Endothelial cell of umbilical vein (primary cell): ENCODE results near the gene SMARCAD1. TPM values are rescaled to one million over a fixed set of nuclear protein-coding genes. Genes with fewer than 3 reads are reported as not detected.

Source experiments
- BruUV-seq: library from RNA; stranded (reverse); fragments of 400-500 nt; replicated peaks from 2 replicates; lab custom pipeline; 2021; lab: Mats Ljungman, UMichigan
- CTCF ChIA-PET: fragments of 300-600, 350-600 bp; sonication (Branson Sonifier 250); formaldehyde crosslinking; loops from one replicate; lab custom pipeline; 2021; ENCODE audit warnings: antibody characterized with exemption, inconsistent platforms; lab: Charles Lee
- POLR2A ChIA-PET: fragments of 300-600, 350-600 bp; sonication (Branson Sonifier 250); formaldehyde crosslinking; loops from one replicate; lab custom pipeline; 2021; ENCODE audit warnings: antibody characterized with exemption, inconsistent platforms; lab: Charles Lee
- DNase-seq: peaks from one replicate; pipeline ENCODE4 v3.0.0-alpha.2; 2011; ENCODE audit warnings: low read depth, low spot score
- FAIRE-seq: peaks from 2 replicates; lab custom pipeline; 2011; peaks lifted over from hg19 to GRCh38; lab: Jason Lieb, UNC
- H2AFZ ChIP-seq: 2 replicates; pipeline ENCODE4 v1.6.0; 2012; ENCODE audit warnings: low read depth, low read length, control low read depth, inconsistent platforms
- H3K27ac ChIP-seq: 2 replicates; pipeline ENCODE4 v1.5.1; 2011; ENCODE audit warnings: low read depth, mild to moderate bottlenecking, control low read depth, low read length, moderate library complexity; ENCODE audit not compliant: insufficient read depth
- H3K27me3 ChIP-seq, 2 experiments: 2 replicates each; pipeline versions ENCODE4 v1.6.0 to v1.6.1; 2011; ENCODE audit warnings: low read length in 2 of 2, mixed read lengths in 1 of 2; ENCODE audit not compliant: control insufficient read depth in 2 of 2, insufficient read depth in 2 of 2
- H3K36me3 ChIP-seq, 2 experiments: 2 replicates in 1 of 2; 3 replicates in 1 of 2; pipeline ENCODE4 v1.5.1; 2011; ENCODE audit warnings: low read length in 2 of 2, mild to moderate bottlenecking in 1 of 2, moderate library complexity in 1 of 2; ENCODE audit not compliant: control insufficient read depth in 2 of 2, insufficient read depth in 2 of 2; ENCODE audit errors: extremely low read depth in 1 of 2
- H3K4me1 ChIP-seq: 3 replicates; pipeline ENCODE4 v1.5.1; 2011; ENCODE audit warnings: mild to moderate bottlenecking, low read length; ENCODE audit not compliant: control insufficient read depth, insufficient read depth; ENCODE audit errors: extremely low read depth
- H3K4me2 ChIP-seq: 2 replicates; pipeline ENCODE4 v1.6.1; 2011; ENCODE audit warnings: low read length, control low read depth, mixed read lengths; ENCODE audit not compliant: insufficient read depth
- H3K4me3 ChIP-seq, 3 experiments: fragments of 200-600 bp in 1 of 3; sonication (generic), shearing (Covaris generic) in 1 of 3; replicated peaks in 1 of 3; 2 replicates each; pipeline ENCODE4 v1.5.1; 2011 to 2016; ENCODE audit warnings: control low read depth in 3 of 3, low read length in 3 of 3, mild to moderate bottlenecking in 2 of 3, inconsistent platforms in 1 of 3, low read depth in 1 of 3, moderate library complexity in 1 of 3; ENCODE audit not compliant: insufficient read depth in 1 of 3
- H3K79me2 ChIP-seq: 2 replicates; pipeline ENCODE4 v1.6.0; 2012; ENCODE audit warnings: low read length, inconsistent platforms; ENCODE audit not compliant: control insufficient read depth, insufficient read depth
- H3K9ac ChIP-seq: replicated peaks from 2 replicates; pipeline ENCODE3; 2011; ENCODE audit warnings: low read length, control low read depth; ENCODE audit not compliant: insufficient read depth; ENCODE audit errors: extremely low read depth
- H3K9me1 ChIP-seq: replicated peaks from 3 replicates; pipeline ENCODE4 v1.6.0; 2011; ENCODE audit warnings: mild to moderate bottlenecking, low read length; ENCODE audit not compliant: control insufficient read depth, insufficient read depth; ENCODE audit errors: extremely low read depth
- H3K9me3 ChIP-seq: replicated peaks from 2 replicates; pipeline ENCODE4 v1.5.1; 2012; ENCODE audit warnings: low read length, inconsistent platforms; ENCODE audit not compliant: control insufficient read depth, insufficient read depth
- H4K20me1 ChIP-seq: replicated peaks from 2 replicates; pipeline ENCODE3; 2011; ENCODE audit warnings: mild to moderate bottlenecking, low read length; ENCODE audit not compliant: control insufficient read depth, insufficient read depth; ENCODE audit errors: extremely low read depth
- CTCF ChIP-seq, 2 donors: IDR thresholded peaks; 1 replicate in 1 of 2; 2 replicates in 1 of 2; pipeline ENCODE4 v1.5.1; 2011; ENCODE audit warnings: low read length in 2 of 2, mild to moderate bottlenecking in 2 of 2, moderate library complexity in 2 of 2, control low read depth in 1 of 2, inconsistent platforms in 1 of 2, low read depth in 1 of 2; ENCODE audit not compliant: insufficient read depth in 1 of 2; ENCODE audit errors: extremely low read depth in 1 of 2
- EZH2 ChIP-seq: IDR thresholded peaks from 2 replicates; pipeline ENCODE4 v1.6.1; 2012; ENCODE audit warnings: borderline replicate concordance, low read depth, mild to moderate bottlenecking, moderate library complexity, low read length, inconsistent platforms; ENCODE audit not compliant: severe bottlenecking
- FOS ChIP-seq: IDR thresholded peaks from 2 replicates; pipeline ENCODE4 v1.6.1; 2011; ENCODE audit warnings: mild to moderate bottlenecking, low read length, moderate library complexity, borderline replicate concordance; ENCODE audit not compliant: insufficient read depth
- GATA2 ChIP-seq: IDR thresholded peaks from 2 replicates; pipeline ENCODE4 v1.7.0; 2011; ENCODE audit warnings: low read depth, mild to moderate bottlenecking, moderate library complexity, mixed read lengths, low read length; ENCODE audit not compliant: insufficient read length, insufficient read depth
- JUN ChIP-seq: IDR thresholded peaks from 2 replicates; pipeline ENCODE4 v1.6.1; 2011; ENCODE audit warnings: borderline replicate concordance, low read depth; ENCODE audit not compliant: insufficient read length, insufficient read depth
- MYC ChIP-seq: IDR thresholded peaks from one replicate; pipeline ENCODE4 v1.6.1; 2011; ENCODE audit warnings: mild to moderate bottlenecking, low read depth, low read length
- POLR2A ChIP-seq: IDR thresholded peaks from 2 replicates; pipeline ENCODE4 v1.6.1; 2012; ENCODE audit warnings: low read depth, mild to moderate bottlenecking, control low read depth, low read length
- POLR2AphosphoS5 ChIP-seq: IDR thresholded peaks from 2 replicates; pipeline ENCODE4 v1.6.1; 2012; ENCODE audit warnings: low read depth, mild to moderate bottlenecking, control low read depth, low read length, moderate library complexity; ENCODE audit not compliant: insufficient read depth
- dilution Hi-C: fragments of 300-500 bp; cut with MboI; formaldehyde crosslinking; loops from one replicate; pipeline ENCODE4 v1.15.0; 2019; ENCODE audit warnings: low sequenced_read_pairs; ENCODE audit not compliant: extremely low pct_ligation_motif_present
- intact Hi-C: fragments of 100-400 bp; cut with micrococcal nuclease; formaldehyde crosslinking; loops from one replicate; pipeline ENCODE4 v1.10.0; 2022
- polyA plus RNA-seq, 4 experiments: library from polyadenylated mRNA; depleted of rRNA in 3 of 4; stranded (reverse) in 3 of 4; unstranded in 1 of 4; fragments of >200 nt; gene quantifications; 2 replicates each; pipeline versions ENCODE4 v1.2.1 to v1.2.3, GENCODE V29; 2011 to 2012; ENCODE audit warnings: missing spikeins in 1 of 4
- total RNA-seq: library from RNA; stranded (reverse); gene quantifications from 2 replicates; pipeline ENCODE4 v1.2.3, GENCODE V29; 2021
- TF ChIP-seq, protein P1 (sequence below): IDR thresholded peaks from 2 replicates; pipeline ENCODE4 v1.6.1; 2011; ENCODE audit not compliant: insufficient read depth, insufficient read length

SMARCAD1 gene
- total and polyA plus RNA-seq, 2 donors (not counting 3 experiments of a cell fraction or from before 2014, with no cell fraction given): 15.5 to 34.8 TPM

DNA sequence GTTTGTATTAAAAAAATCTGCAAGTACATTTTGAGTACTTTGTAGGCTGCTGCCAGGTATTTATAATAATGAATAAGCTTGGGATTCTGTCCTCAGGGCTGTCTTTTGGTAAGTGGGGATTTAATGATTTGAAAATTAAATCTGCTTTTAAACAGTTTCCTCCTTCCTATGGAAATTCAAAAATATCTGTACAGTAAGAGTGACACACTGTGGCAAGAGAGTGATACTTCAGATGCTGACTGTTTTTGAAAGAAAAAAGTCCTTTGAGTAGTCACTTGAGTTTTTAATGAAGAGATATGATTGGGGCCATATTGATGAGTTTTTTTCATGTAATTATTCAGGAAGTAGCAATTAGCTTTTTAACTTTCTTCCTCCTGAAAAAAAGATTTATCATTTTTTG is 49.2 kb downstream of the SMARCAD1 start:
- no peak overlapping the region for H2AFZ ChIP-seq
- H3K9ac ChIP-seq: no peak overlapping the region
- BruUV-seq: no TSS peak
- TF ChIP-seq, protein P1, sequence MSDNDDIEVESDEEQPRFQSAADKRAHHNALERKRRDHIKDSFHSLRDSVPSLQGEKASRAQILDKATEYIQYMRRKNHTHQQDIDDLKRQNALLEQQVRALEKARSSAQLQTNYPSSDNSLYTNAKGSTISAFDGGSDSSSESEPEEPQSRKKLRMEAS: no peak
- TF ChIP-seq POLR2AphosphoS5 (no peak), JUN (no peak), GATA2 (no peak), EZH2 (no peak), MYC (no peak), FOS (no peak), CTCF (IDR thresholded peaks at IDR 0.05; ENCODE audit: extremely low read depth in 1 of 2, insufficient read depth in 1 of 2, low read depth in 1 of 2, low read length in 2 of 2) (no peak), POLR2A (no peak)
- H3K4me3 ChIP-seq: no peak overlapping the region
- no peaks in the 10 kb centered on the region for H3K9me3 ChIP-seq
- peaks cover 4 to 8% of the 10 kb centered on the region in 2 experiments for H3K36me3 ChIP-seq
- ChIA-PET POLR2A (no interaction called here), CTCF (no interaction called here)
- FAIRE-seq (no peak), DNase-seq (peak; percentile 17)
- no peaks in the 10 kb centered on the region for H3K9me1 ChIP-seq
- H3K4me2 ChIP-seq: no peak overlapping the region
- no peak overlapping the region for H3K27ac ChIP-seq
- no peaks in the 10 kb centered on the region for H3K79me2 ChIP-seq
- no peaks in the 10 kb centered on the region for H3K27me3 ChIP-seq
- intact Hi-C loops: loop anchor here (1.0 kb wide), 1 partner anchor 466 kb away; no protein-coding TSS in a partner anchor
- H3K4me1 ChIP-seq: peaks cover under 1% of the 10 kb centered on the region
- H4K20me1 ChIP-seq: no peaks in the 10 kb centered on the region
- dilution Hi-C loops: no loop called here
